ENCODE results near the gene WDR74. TPM values are rescaled to one million over a fixed set of nuclear protein-coding genes. Genes with fewer than 3 reads are reported as not detected.

WDR74 gene
- total and polyA plus RNA-seq, 2 of the 13 experiments (the other 11 are each of a cell fraction or from before 2014, with no cell fraction given) = 77.0 to 83.3 TPM

GRCh38 chr11:62831520-62832335 lies 7.7 kb downstream of the WDR74 start, which contains the start of gene STX5 (continued):
- TF ChIP-seq IKZF5 (CRISPR knock-in tag; IDR thresholded peaks at IDR 0.05) (peak; percentile 37; the same call in 1 of the 2 replicates), RBFOX2 (IDR thresholded peaks at IDR 0.05; ENCODE audit: low read depth, low read length) (peak; percentile 89), SP1 (IDR thresholded peaks at IDR 0.05) (no peak), SP1 (CRISPR knock-in tag; IDR thresholded peaks at IDR 0.05) (peak; percentile 58), CREM (IDR thresholded peaks at IDR 0.05) (peak; percentile 83), CREM (CRISPR knock-in tag; IDR thresholded peaks at IDR 0.05) (no peak), POGZ (CRISPR knock-in tag; IDR thresholded peaks at IDR 0.05) (peak; percentile 47; the same call in 1 of the 2 replicates), ZNF484 (CRISPR knock-in tag; IDR thresholded peaks at IDR 0.05; ENCODE audit: borderline replicate concordance, low read depth) (0 out of 2 replicates have a peak, but pooled peaks have one; percentile 21), MATR3 (CRISPR knock-in tag; IDR thresholded peaks at IDR 0.05) (no peak), ELF3 (CRISPR knock-in tag; IDR thresholded peaks at IDR 0.05) (peak; percentile 43), ZNF674 (CRISPR knock-in tag; IDR thresholded peaks at IDR 0.05; ENCODE audit: low read depth) (no peak), ZNF782 (CRISPR knock-in tag; IDR thresholded peaks at IDR 0.05; ENCODE audit: borderline replicate concordance) (0 out of 2 replicates have a peak, but pooled peaks have one; percentile 5), ERF (CRISPR knock-in tag; IDR thresholded peaks at IDR 0.05) (peak; percentile 20; the same call in 1 of the 2 replicates), ZNF12 (CRISPR knock-in tag; IDR thresholded peaks at IDR 0.05) (no peak), SETDB1 (CRISPR knock-in tag; IDR thresholded peaks at IDR 0.05; ENCODE audit: borderline replicate concordance) (no peak), ZNF780A (CRISPR knock-in tag; IDR thresholded peaks at IDR 0.05) (no peak), DMAP1 (CRISPR knock-in tag; IDR thresholded peaks at IDR 0.05) (peak; percentile 75; the same call in 1 of the 2 replicates), KLF15 (CRISPR knock-in tag; IDR thresholded peaks at IDR 0.05; ENCODE audit: borderline replicate concordance) (0 out of 2 replicates have a peak, but pooled peaks have one; percentile 43), ZNF841 (CRISPR knock-in tag; IDR thresholded peaks at IDR 0.05; ENCODE audit: borderline replicate concordance) (no peak)
- TF ChIP-seq, protein P1, sequence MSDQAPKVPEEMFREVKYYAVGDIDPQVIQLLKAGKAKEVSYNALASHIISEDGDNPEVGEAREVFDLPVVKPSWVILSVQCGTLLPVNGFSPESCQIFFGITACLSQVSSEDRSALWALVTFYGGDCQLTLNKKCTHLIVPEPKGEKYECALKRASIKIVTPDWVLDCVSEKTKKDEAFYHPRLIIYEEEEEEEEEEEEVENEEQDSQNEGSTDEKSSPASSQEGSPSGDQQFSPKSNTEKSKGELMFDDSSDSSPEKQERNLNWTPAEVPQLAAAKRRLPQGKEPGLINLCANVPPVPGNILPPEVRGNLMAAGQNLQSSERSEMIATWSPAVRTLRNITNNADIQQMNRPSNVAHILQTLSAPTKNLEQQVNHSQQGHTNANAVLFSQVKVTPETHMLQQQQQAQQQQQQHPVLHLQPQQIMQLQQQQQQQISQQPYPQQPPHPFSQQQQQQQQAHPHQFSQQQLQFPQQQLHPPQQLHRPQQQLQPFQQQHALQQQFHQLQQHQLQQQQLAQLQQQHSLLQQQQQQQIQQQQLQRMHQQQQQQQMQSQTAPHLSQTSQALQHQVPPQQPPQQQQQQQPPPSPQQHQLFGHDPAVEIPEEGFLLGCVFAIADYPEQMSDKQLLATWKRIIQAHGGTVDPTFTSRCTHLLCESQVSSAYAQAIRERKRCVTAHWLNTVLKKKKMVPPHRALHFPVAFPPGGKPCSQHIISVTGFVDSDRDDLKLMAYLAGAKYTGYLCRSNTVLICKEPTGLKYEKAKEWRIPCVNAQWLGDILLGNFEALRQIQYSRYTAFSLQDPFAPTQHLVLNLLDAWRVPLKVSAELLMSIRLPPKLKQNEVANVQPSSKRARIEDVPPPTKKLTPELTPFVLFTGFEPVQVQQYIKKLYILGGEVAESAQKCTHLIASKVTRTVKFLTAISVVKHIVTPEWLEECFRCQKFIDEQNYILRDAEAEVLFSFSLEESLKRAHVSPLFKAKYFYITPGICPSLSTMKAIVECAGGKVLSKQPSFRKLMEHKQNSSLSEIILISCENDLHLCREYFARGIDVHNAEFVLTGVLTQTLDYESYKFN (CRISPR knock-in tag; conservative IDR thresholded peaks at IDR 0.05) = peak; percentile 26; the same call in 1 of the 2 replicates
- TF ChIP-seq, protein P2, sequence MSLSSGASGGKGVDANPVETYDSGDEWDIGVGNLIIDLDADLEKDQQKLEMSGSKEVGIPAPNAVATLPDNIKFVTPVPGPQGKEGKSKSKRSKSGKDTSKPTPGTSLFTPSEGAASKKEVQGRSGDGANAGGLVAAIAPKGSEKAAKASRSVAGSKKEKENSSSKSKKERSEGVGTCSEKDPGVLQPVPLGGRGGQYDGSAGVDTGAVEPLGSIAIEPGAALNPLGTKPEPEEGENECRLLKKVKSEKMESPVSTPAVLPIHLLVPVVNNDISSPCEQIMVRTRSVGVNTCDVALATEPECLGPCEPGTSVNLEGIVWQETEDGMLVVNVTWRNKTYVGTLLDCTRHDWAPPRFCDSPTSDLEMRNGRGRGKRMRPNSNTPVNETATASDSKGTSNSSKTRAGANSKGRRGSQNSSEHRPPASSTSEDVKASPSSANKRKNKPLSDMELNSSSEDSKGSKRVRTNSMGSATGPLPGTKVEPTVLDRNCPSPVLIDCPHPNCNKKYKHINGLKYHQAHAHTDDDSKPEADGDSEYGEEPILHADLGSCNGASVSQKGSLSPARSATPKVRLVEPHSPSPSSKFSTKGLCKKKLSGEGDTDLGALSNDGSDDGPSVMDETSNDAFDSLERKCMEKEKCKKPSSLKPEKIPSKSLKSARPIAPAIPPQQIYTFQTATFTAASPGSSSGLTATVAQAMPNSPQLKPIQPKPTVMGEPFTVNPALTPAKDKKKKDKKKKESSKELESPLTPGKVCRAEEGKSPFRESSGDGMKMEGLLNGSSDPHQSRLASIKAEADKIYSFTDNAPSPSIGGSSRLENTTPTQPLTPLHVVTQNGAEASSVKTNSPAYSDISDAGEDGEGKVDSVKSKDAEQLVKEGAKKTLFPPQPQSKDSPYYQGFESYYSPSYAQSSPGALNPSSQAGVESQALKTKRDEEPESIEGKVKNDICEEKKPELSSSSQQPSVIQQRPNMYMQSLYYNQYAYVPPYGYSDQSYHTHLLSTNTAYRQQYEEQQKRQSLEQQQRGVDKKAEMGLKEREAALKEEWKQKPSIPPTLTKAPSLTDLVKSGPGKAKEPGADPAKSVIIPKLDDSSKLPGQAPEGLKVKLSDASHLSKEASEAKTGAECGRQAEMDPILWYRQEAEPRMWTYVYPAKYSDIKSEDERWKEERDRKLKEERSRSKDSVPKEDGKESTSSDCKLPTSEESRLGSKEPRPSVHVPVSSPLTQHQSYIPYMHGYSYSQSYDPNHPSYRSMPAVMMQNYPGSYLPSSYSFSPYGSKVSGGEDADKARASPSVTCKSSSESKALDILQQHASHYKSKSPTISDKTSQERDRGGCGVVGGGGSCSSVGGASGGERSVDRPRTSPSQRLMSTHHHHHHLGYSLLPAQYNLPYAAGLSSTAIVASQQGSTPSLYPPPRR (CRISPR knock-in tag; IDR thresholded peaks at IDR 0.05; ENCODE audit: borderline replicate concordance) = peak; percentile 35

Data from HepG2 (cell line).